ENCODE results near the gene LRG1. TPM values are rescaled to one million over a fixed set of nuclear protein-coding genes. Genes with fewer than 3 reads are reported as not detected.

The LRG1 gene
- total RNA-seq, 1 donor, result not detected

GRCh38 chr19:4582980-4583842, 43.4 kb upstream of the LRG1 start:
- Histone ChIP-seq H3K4me2 (ENCODE audit: insufficient read depth, low read length) (no peak overlapping the region), H3K27ac (ENCODE audit: low read depth, low read length) (no peak overlapping the region), H3K9me3 (ENCODE audit: low read depth, low read length) (no peaks in the 10 kb centered on the region), H3K79me2 (ENCODE audit: insufficient read depth, low read length) (no peaks in the 10 kb centered on the region), H3K4me1 (ENCODE audit: insufficient read depth, low read length) (no peaks in the 10 kb centered on the region), H3K4me3 (ENCODE audit: insufficient read depth, low read length) (no peak overlapping the region), H2AFZ (ENCODE audit: low read length) (no peak overlapping the region), H3K36me3 (ENCODE audit: insufficient read depth, low read length) (no peaks in the 10 kb centered on the region), H3K27me3 (ENCODE audit: insufficient read depth, low read length) (peaks cover 53% of the 10 kb centered on the region), H4K20me1 (ENCODE audit: insufficient read depth, low read length) (no peaks in the 10 kb centered on the region)
- TF ChIP-seq CTCF (IDR thresholded peaks at IDR 0.05; ENCODE audit: extremely low read depth, low read depth, low read length), result no peak
- DNase-seq (ENCODE audit: insufficient read length, low spot score, missing footprints), result peak; percentile 86

- no peaks in the 10 kb centered on the region for H3K79me2 ChIP-seq (ENCODE audit: insufficient read depth, low read length)
- no peak overlapping the region for H3K4me2 ChIP-seq (ENCODE audit: insufficient read depth, low read length)
- H3K4me1 ChIP-seq (ENCODE audit: insufficient read depth, low read length), result no peaks in the 10 kb centered on the region
- no peaks in the 10 kb centered on the region for H3K9me3 ChIP-seq (ENCODE audit: low read depth, low read length)
- no peak overlapping the region for H2AFZ ChIP-seq (ENCODE audit: low read length)
- H3K4me3 ChIP-seq (ENCODE audit: insufficient read depth, low read length), result no peak overlapping the region
- H3K36me3 ChIP-seq (ENCODE audit: insufficient read depth, low read length), result no peaks in the 10 kb centered on the region
- peaks cover 56% of the 10 kb centered on the region for H3K27me3 ChIP-seq (ENCODE audit: insufficient read depth, low read length)
- no peak for TF ChIP-seq CTCF (IDR thresholded peaks at IDR 0.05; ENCODE audit: extremely low read depth, low read depth, low read length)
- no peak overlapping the region for H3K27ac ChIP-seq (ENCODE audit: low read depth, low read length)
- no peaks in the 10 kb centered on the region for H4K20me1 ChIP-seq (ENCODE audit: insufficient read depth, low read length)
- DNase-seq (ENCODE audit: insufficient read length, low spot score, missing footprints), result peak; percentile 94
Measured at GRCh38 chr19:4581666-4582553, 42.1 kb upstream of the LRG1 start.

GRCh38 chr19:4580961-4581665, 41.3 kb upstream of the LRG1 start:
- Histone ChIP-seq H3K9me3 (ENCODE audit: low read depth, low read length) (no peaks in the 10 kb centered on the region), H2AFZ (ENCODE audit: low read length) (no peak overlapping the region), H3K36me3 (ENCODE audit: insufficient read depth, low read length) (no peaks in the 10 kb centered on the region), H3K79me2 (ENCODE audit: insufficient read depth, low read length) (no peaks in the 10 kb centered on the region), H3K27ac (ENCODE audit: low read depth, low read length) (no peak overlapping the region), H4K20me1 (ENCODE audit: insufficient read depth, low read length) (no peaks in the 10 kb centered on the region), H3K4me2 (ENCODE audit: insufficient read depth, low read length) (no peak overlapping the region), H3K4me3 (ENCODE audit: insufficient read depth, low read length) (no peak overlapping the region), H3K27me3 (ENCODE audit: insufficient read depth, low read length) (peaks cover 55% of the 10 kb centered on the region), H3K4me1 (ENCODE audit: insufficient read depth, low read length) (no peaks in the 10 kb centered on the region)
- no peak for TF ChIP-seq CTCF (IDR thresholded peaks at IDR 0.05; ENCODE audit: extremely low read depth, low read depth, low read length)
- DNase-seq (ENCODE audit: insufficient read length, low spot score, missing footprints), result peak; percentile 75
